C4-2B (cell line): ENCODE measurements around the gene ZDHHC20.

Source experiments
- H3K27ac ChIP-seq: fragments of 450-650 bp; 2 replicates; pipeline ENCODE4 v1.5.1; 2017
- ZFX ChIP-seq: fragments of 450-650 bp; IDR thresholded peaks from 2 replicates; pipeline ENCODE4 v1.6.1; 2017
- TF ChIP-seq, protein P1 (sequence below): fragments of 450-650 bp; conservative IDR thresholded peaks from 2 replicates; pipeline ENCODE4 v1.5.1; 2017; ENCODE audit warnings: mild to moderate bottlenecking

Gene ZDHHC20

GRCh38 chr13:21324803-21325202 is 134.3 kb downstream of the ZDHHC20 start:
- H3K27ac ChIP-seq = no peak overlapping the region
- TF ChIP-seq, protein P1, sequence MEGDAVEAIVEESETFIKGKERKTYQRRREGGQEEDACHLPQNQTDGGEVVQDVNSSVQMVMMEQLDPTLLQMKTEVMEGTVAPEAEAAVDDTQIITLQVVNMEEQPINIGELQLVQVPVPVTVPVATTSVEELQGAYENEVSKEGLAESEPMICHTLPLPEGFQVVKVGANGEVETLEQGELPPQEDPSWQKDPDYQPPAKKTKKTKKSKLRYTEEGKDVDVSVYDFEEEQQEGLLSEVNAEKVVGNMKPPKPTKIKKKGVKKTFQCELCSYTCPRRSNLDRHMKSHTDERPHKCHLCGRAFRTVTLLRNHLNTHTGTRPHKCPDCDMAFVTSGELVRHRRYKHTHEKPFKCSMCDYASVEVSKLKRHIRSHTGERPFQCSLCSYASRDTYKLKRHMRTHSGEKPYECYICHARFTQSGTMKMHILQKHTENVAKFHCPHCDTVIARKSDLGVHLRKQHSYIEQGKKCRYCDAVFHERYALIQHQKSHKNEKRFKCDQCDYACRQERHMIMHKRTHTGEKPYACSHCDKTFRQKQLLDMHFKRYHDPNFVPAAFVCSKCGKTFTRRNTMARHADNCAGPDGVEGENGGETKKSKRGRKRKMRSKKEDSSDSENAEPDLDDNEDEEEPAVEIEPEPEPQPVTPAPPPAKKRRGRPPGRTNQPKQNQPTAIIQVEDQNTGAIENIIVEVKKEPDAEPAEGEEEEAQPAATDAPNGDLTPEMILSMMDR = no peak
- TF ChIP-seq ZFX = no peak

DNA sequence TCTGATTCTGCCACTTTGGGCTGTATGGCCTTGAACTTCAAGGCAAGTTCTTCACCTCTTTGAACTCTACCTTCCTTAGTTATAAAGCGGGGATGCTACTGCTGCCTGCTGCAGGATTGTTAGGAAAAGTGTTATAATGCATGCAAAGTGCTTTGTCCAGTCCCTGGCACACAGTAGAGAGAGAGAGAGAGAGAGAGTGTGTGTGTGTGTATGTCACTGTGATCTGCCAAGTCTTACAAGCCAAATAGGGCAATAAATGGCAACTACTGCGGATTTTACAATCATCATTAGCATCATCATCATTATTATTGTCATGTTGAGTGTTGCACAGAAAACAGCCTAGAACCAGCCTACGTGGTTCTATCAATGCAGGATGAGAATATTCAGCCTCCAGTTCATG is 136.1 kb downstream of the ZDHHC20 start:
- no peak for TF ChIP-seq ZFX
- TF ChIP-seq, protein P1 = no peak
- no peak overlapping the region for H3K27ac ChIP-seq
